ENCODE measurements around the gene CERS6. TPM values are rescaled to one million over a fixed set of nuclear protein-coding genes. Genes with fewer than 3 reads are reported as not detected.

The CERS6 gene
- total and polyA plus RNA-seq, 10 of the 15 experiments (the other 5 are each of a cell fraction or from before 2014, with no cell fraction given) = 1.3 to 20.4 (median 14.1) TPM

- Histone ChIP-seq H2AFZ (ENCODE audit: control insufficient read depth, low read depth, low read length) (no peak overlapping the region), H4K20me1 (ENCODE audit: control insufficient read depth, insufficient read depth) (no peaks in the 10 kb centered on the region), H3K9me3 (replicated peaks; ENCODE audit: control insufficient read depth, insufficient read depth, low read length) (no peaks in the 10 kb centered on the region; the same call in 2 of the 3 replicates), H3K9ac (ENCODE audit: control insufficient read depth, insufficient read depth, low read length) (no peak overlapping the region), H3K36me3 (ENCODE audit: control insufficient read depth in 2 of 2, insufficient read depth in 2 of 2, low read length in 1 of 2) (peaks cover 0 to 6% of the 10 kb centered on the region in 2 experiments; a peak in 2 of 4 replicates), H3K27ac (ENCODE audit: control insufficient read depth, insufficient read depth) (peak overlapping the region; percentile 62), H3K27me3 (replicated peaks in 1 of 2; ENCODE audit: control insufficient read depth in 2 of 2, insufficient read depth in 2 of 2, low read length in 1 of 2) (no peaks in the 10 kb centered on the region), H3K4me3 (no peak overlapping the region), H3K79me2 (ENCODE audit: control insufficient read depth, insufficient read depth, low read length) (peaks cover 2% of the 10 kb centered on the region), H3K4me2 (ENCODE audit: control insufficient read depth, insufficient read depth) (peak overlapping the region; percentile 59), H3K4me1 (ENCODE audit: control insufficient read depth, insufficient read depth, low read length) (peaks cover 16% of the 10 kb centered on the region)
- intact Hi-C loops (cut with micrococcal nuclease; ENCODE audit: unreplicated experiment) = loop anchor here (2.0 to 5.0 kb wide), 4 partner anchors 39 to 245 kb away; no protein-coding TSS in a partner anchor
- no TSS peak for BruUV-seq (replicated peaks)
- POLR2A ChIA-PET = interaction anchor here (1.0 kb wide), 1 partner anchor 29 kb away, joined by 3 read pairs; no protein-coding TSS in a partner anchor
- RAD21 ChIA-PET (ENCODE audit: unreplicated experiment) = interaction anchor here (0.6 to 2.2 kb wide), 3 partner anchors 222 to 365 kb away, joined by 3 to 11 read pairs (median 7); no protein-coding TSS in a partner anchor
- ATAC-seq (peak; percentile 97), FAIRE-seq (peak; percentile 99), DNase-seq (ENCODE audit: low read depth, low spot score) (peak; percentile 91)
- SMC1A ChIA-PET (ENCODE audit: uncharacterized antibody, unreplicated experiment) = interaction anchor here (1.0 to 1.9 kb wide), 6 partner anchors 29 to 365 kb away, joined by 3 to 5 read pairs (median 4); no protein-coding TSS in a partner anchor
- CTCF ChIA-PET = interaction anchor here (0.6 to 2.2 kb wide), 9 partner anchors 12 to 365 kb away, joined by 3 to 10 read pairs (median 4); no protein-coding TSS in a partner anchor
- in situ Hi-C loops (cut with MboI) = no loop called here
- 0% methylated on average over 1 of the region's 1 CpG for WGBS (ENCODE audit: insufficient coverage, insufficient replicate concordance, low lambda C conversion rate, missing lambda C conversion rate)
- TF ChIP-seq E4F1 (IDR thresholded peaks at IDR 0.05; ENCODE audit: borderline replicate concordance, partially characterized antibody) (no peak), SPI1 (IDR thresholded peaks at IDR 0.05; ENCODE audit: borderline replicate concordance, insufficient read depth, low read depth, low read length) (peak; percentile 94), CHD4 (IDR thresholded peaks at IDR 0.05) (no peak), PAX5 (IDR thresholded peaks at IDR 0.05; ENCODE audit: borderline replicate concordance, low read depth, low read length) (peak; percentile 99), TCF7 (IDR thresholded peaks at IDR 0.05; ENCODE audit: borderline replicate concordance) (no peak), EED (IDR thresholded peaks at IDR 0.05; ENCODE audit: low read depth) (peak; percentile 96), HDGF (IDR thresholded peaks at IDR 0.05) (no peak), WRNIP1 (IDR thresholded peaks at IDR 0.05; ENCODE audit: borderline replicate concordance, low read depth, low read length) (no peak), NR2F1 (conservative IDR thresholded peaks at IDR 0.05) (peak; percentile 62), TCF3 (IDR thresholded peaks at IDR 0.05; ENCODE audit: borderline replicate concordance, insufficient read depth, low read depth, low read length) (no peak), TCF12 (IDR thresholded peaks at IDR 0.05; ENCODE audit: low read depth, low read length) (peak; percentile 79; the same call in 1 of the 2 replicates), BMI1 (IDR thresholded peaks at IDR 0.05; ENCODE audit: borderline replicate concordance) (0 out of 2 replicates have a peak, but pooled peaks have one; percentile 14)
- TF ChIP-seq, protein P1, sequence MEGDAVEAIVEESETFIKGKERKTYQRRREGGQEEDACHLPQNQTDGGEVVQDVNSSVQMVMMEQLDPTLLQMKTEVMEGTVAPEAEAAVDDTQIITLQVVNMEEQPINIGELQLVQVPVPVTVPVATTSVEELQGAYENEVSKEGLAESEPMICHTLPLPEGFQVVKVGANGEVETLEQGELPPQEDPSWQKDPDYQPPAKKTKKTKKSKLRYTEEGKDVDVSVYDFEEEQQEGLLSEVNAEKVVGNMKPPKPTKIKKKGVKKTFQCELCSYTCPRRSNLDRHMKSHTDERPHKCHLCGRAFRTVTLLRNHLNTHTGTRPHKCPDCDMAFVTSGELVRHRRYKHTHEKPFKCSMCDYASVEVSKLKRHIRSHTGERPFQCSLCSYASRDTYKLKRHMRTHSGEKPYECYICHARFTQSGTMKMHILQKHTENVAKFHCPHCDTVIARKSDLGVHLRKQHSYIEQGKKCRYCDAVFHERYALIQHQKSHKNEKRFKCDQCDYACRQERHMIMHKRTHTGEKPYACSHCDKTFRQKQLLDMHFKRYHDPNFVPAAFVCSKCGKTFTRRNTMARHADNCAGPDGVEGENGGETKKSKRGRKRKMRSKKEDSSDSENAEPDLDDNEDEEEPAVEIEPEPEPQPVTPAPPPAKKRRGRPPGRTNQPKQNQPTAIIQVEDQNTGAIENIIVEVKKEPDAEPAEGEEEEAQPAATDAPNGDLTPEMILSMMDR (IDR thresholded peaks at IDR 0.05 in 2 of 3, conservative IDR thresholded peaks at IDR 0.05 in 1 of 3; ENCODE audit: control insufficient read depth in 2 of 3, extremely low read depth in 1 of 3, insufficient read depth in 1 of 3, low read depth in 3 of 3, low read length in 3 of 3) = peak; percentile 38 to 52 (median 51); a peak in 5 of 6 replicates
- TF ChIP-seq, protein P2, sequence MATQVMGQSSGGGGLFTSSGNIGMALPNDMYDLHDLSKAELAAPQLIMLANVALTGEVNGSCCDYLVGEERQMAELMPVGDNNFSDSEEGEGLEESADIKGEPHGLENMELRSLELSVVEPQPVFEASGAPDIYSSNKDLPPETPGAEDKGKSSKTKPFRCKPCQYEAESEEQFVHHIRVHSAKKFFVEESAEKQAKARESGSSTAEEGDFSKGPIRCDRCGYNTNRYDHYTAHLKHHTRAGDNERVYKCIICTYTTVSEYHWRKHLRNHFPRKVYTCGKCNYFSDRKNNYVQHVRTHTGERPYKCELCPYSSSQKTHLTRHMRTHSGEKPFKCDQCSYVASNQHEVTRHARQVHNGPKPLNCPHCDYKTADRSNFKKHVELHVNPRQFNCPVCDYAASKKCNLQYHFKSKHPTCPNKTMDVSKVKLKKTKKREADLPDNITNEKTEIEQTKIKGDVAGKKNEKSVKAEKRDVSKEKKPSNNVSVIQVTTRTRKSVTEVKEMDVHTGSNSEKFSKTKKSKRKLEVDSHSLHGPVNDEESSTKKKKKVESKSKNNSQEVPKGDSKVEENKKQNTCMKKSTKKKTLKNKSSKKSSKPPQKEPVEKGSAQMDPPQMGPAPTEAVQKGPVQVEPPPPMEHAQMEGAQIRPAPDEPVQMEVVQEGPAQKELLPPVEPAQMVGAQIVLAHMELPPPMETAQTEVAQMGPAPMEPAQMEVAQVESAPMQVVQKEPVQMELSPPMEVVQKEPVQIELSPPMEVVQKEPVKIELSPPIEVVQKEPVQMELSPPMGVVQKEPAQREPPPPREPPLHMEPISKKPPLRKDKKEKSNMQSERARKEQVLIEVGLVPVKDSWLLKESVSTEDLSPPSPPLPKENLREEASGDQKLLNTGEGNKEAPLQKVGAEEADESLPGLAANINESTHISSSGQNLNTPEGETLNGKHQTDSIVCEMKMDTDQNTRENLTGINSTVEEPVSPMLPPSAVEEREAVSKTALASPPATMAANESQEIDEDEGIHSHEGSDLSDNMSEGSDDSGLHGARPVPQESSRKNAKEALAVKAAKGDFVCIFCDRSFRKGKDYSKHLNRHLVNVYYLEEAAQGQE (IDR thresholded peaks at IDR 0.05; ENCODE audit: low read depth, low read length) = no peak
Observed at GRCh38 chr2:168712053-168712452, 256.0 kb downstream of the CERS6 start.

Measured in GM12878 (cell line).